Hematopoietic multipotent progenitor cell treated with erythropoietin and hydrocortisone succinate and interleukin-3 and kit ligand, for 4 days (in vitro differentiated cells): Measurements from ENCODE around the gene ADAMTSL3.
A peak's percentile ranks its signal among the peaks of the same experiment; 100 is the strongest.
"Not testable (repeated sequence)": the region's sequence is repeated elsewhere in the genome, so short reads cannot be mapped to it uniquely, and the experiment has no call there.

Experiments
- DNase-seq: peaks from one replicate; pipeline ENCODE4 v3.0.0-alpha.2; 2015

Gene ADAMTSL3

DNA sequence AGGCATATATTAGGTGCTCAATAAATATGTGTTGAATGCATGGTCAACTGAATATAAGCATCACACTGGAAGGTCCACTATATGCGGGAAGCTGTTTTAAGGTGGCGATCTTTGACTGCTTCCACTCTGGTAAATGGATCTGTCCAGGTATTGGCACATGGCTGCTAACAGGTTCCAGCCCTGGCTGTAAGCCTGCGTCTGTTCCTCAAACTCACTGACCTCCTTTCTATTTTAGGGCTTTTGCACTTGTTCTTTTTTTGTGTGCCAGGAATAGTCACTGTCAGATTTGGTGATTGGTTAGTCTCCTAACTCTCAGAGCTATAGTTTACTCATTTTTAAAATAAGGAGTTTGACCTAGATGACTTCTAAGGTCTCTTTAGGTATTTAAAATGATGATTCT, 46.2 kb downstream of the ADAMTSL3 start:
- no peak for DNase-seq

DNA sequence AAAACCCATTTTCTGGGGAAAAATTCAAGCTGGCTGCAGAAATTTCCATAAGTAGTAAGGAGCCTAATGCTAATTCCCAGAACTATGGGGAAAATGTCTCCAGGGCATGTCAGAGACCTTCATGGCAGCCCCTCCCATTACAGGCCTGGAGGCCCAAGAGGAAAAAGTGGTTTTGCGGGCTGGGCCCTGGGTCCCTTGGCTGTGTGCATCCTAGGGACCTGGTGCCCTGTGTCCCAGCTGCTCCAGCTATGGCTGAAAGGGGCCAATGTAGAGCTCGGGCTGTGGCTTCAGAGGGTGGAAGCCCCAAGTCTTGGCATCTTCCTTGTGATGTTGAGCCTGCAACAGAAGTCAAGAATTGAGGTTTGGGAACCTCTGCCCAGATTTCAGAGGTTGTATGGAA, 48.4 kb downstream of the ADAMTSL3 start:
- not testable (repeated sequence) for DNase-seq

DNA sequence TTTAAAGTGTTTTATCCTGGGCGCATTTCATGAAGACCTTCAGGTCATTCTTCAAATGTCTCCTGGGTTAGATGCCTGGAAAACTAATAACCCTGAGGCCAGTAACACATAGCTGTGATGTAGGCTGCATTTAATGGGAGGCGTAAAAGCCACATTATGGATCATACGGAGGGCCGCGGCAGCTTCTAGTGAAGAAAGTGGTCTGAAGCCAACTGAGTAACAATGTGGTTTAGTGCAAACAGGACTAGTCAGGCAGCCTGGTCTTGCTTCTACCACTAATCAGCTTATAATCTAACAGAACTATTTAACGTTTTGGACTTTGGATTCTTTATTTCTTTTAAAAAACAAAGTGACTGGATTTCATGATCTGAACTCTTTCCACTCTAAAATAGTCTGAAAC, 54.4 kb downstream of the ADAMTSL3 start:
- no peak for DNase-seq

DNA sequence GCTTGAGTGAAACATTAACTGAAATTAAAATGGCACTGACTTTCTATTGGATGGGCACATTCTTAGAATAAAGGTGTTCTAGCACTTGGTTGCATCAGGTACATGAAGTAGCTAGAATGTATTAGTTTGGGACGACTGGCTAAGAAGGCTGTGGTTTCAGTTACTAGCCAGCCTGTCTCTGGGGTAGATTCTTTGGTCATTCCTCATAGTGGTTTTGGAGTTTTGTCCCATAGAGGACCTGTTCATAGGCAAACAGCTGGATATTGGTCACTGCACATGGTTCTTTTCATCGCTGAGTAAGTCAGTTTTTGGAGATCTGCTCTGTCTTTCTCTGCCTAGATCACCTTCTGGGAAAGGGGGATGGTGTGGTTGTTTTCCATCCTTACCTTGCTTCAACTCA, 55.3 kb downstream of the ADAMTSL3 start:
- no peak for DNase-seq

DNA sequence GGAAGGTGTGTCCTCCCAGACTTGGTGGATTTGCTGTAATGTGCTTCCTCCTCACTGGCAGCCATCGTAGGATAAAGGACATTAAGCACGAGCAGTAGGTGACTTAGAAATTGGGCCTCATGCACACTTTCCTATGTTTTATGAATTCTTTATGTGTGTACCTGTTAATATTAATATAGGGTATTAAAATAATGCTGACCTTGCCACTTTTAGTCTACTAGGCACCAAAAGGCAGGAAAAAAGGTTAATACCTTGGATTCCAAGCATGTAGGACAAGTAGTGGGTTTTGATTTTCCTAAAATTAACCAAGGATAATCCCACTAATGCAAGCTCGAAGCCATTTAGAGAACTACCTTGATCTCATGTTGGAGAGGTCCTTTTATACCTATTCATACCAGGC, 55.9 kb downstream of the ADAMTSL3 start:
- no peak for DNase-seq

GRCh38 chr15:83710452-83710851, 56.5 kb downstream of the ADAMTSL3 start:
- DNase-seq: no peak

GRCh38 chr15:83711236-83711635, 57.3 kb downstream of the ADAMTSL3 start:
- DNase-seq: no peak

DNA sequence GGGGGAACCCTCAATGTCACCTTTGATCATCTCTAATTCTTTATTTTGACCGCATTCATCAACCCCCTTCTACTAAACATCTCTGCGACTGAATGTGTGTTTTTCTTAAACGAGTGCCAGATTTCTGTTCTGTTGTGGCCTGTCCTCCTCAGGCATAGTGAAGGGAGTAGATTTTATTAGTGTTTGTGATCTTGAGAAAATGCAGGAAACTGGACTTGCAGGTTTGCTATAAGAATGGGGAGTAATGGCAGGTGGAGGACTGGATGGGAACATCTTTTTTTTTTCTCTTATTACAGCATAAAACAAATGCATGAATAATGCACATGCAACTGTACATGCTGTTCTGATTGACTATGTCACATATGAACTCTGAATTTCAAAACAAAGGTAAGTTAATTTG, 59.3 kb downstream of the ADAMTSL3 start:
- no peak for DNase-seq

- no peak for DNase-seq
Measured at GRCh38 chr15:83714939-83715628, 61.2 kb downstream of the ADAMTSL3 start.

GRCh38 chr15:83716605-83717004, 62.7 kb downstream of the ADAMTSL3 start:
- no peak for DNase-seq

GRCh38 chr15:83717010-83717409, 63.1 kb downstream of the ADAMTSL3 start:
- DNase-seq: no peak

- DNase-seq: no peak
Measured at GRCh38 chr15:83720468-83720867, 66.5 kb downstream of the ADAMTSL3 start.

GRCh38 chr15:83721031-83721430, 67.1 kb downstream of the ADAMTSL3 start:
- no peak for DNase-seq

- no peak for DNase-seq
Measured at GRCh38 chr15:83721981-83722380, 68.1 kb downstream of the ADAMTSL3 start.

GRCh38 chr15:83723216-83723615, 69.3 kb downstream of the ADAMTSL3 start:
- no peak for DNase-seq

- no peak for DNase-seq
Measured at GRCh38 chr15:83732196-83732595, 78.3 kb downstream of the ADAMTSL3 start.

DNA sequence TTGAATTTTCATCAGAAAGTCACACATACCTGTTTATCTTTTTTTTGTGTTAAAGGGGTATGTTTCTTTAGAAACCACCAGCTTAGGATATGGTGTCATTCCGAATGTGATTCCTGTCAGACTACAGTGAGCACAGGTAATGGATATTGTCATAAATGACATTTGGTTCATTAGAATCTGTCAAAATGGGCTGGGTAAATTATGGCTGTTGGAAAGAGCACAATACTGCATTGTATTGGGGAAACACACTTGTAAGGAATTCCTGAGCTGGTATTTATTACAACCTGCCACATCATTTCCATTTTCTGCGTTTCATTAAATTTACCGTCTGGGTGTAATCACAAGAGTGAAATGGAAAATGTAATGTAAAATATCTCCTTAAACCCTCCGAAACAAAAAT, 78.8 kb downstream of the ADAMTSL3 start:
- DNase-seq: no peak

GRCh38 chr15:83733206-83733605, 79.3 kb downstream of the ADAMTSL3 start:
- DNase-seq: no peak

DNA sequence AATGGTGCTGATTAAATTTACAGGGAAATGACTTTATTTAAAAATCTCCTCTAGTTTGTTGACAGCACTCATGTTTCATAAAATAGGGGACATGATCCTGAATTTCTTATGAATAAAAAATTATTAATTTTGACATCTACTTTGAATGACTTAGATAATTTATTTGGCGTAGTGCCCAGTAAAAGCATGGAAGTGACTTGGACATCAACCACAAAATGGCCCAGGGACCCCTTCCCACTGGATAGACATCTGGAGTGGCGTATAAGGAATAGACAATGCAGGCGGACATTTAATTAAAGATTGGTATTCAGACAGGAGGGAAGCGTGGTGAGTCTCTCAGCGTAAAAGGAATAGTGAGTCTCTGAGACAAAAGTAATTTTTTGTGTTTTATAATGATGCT, 79.8 kb downstream of the ADAMTSL3 start:
- no peak for DNase-seq

- peak; percentile 7 for DNase-seq
Measured at GRCh38 chr15:83734487-83734886, 80.6 kb downstream of the ADAMTSL3 start.

DNA sequence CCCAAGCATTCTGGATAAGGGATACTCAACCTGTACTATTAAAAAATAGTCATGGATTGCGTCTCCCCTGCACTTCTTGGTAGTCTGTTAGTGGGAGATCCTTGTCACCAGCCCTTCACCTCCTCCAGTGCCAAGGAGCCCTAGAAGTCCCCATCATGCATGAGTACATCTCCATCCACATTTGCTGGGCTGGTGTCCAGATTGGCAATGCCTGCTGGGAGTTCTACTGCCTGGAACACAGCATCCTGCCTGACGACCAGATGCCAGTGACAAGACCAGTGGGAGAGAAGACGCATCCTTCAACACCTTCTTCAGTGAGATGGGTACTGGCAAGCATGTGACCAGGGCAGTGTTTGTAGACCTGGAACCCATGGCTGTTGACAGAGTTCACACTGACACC, 85.7 kb downstream of the ADAMTSL3 start:
- no peak for DNase-seq

GRCh38 chr15:83745771-83746170, 91.8 kb downstream of the ADAMTSL3 start:
- no peak for DNase-seq

GRCh38 chr15:83746231-83746630, 92.3 kb downstream of the ADAMTSL3 start:
- DNase-seq: no peak

DNA sequence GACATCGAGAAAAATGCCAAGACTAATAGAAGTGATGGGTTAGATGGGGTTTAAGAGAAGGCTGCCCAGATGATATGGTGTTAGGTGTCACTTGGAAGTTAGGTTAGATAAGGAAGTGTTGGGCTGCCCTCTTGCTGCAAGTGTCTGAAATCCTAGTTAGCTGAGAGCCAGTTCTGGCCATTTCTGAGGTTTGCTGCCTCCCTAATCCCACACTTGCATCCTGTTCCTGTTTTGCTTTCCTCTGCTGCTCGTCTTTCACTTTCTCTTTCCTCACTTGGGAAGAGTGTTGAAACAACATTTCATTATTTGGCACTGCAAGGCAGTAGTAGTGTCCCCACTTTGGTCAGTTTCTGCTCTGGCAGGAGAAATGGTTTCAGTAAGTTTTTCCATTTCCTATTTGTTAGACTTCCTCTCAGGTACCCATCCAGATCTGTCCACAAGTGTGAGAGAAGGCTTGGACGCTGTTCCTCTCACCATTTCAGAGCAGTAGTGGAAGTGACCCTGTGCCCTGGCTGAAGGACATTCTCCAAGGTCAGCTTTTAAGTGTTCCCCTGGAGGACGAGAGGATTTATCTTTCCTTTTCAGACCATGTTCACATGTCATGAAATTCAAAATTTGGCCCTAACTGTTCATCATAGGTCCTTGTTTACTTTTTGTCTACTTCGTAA, 93.3 kb downstream of the ADAMTSL3 start:
- peak; percentile 15 for DNase-seq

- DNase-seq: no peak
Measured at GRCh38 chr15:83747718-83748110, 93.8 kb downstream of the ADAMTSL3 start.
